Naive thymus-derived CD4-positive, alpha-beta T cell (primary cell): ENCODE data around the gene STN1. TPM values are rescaled to one million over a fixed set of nuclear protein-coding genes. Genes with fewer than 3 reads are reported as not detected.

Experiments used
- ATAC-seq: fragments of 150-1000 bp; cut with Tn5 transposase; 2 replicates; pipeline ENCODE4 v1.10.0; 2021; ENCODE audit warnings: mild to moderate bottlenecking, moderate library complexity
- CTCF ChIA-PET: fragments of 350-600 bp; sonication (Branson Sonifier 250); formaldehyde crosslinking; loops from one replicate; lab custom pipeline; 2021; ENCODE audit warnings: antibody characterized with exemption; lab: Charles Lee
- POLR2A ChIA-PET: fragments of 350-600 bp; sonication (Branson Sonifier 250); formaldehyde crosslinking; loops from one replicate; lab custom pipeline; 2021; ENCODE audit warnings: antibody characterized with exemption, inconsistent platforms; lab: Charles Lee
- DNase-seq, 9 donors: peaks; one replicate each; pipeline versions ENCODE4 v3.0.0 to v3.0.0-alpha.2; 2020 to 2022; ENCODE audit warnings: mixed read lengths in 1 of 9
- H3K27ac ChIP-seq: one replicate; pipeline ENCODE4 v1.7.0; 2013; ENCODE audit warnings: mild to moderate bottlenecking, low read depth, low read length, moderate library complexity
- H3K27me3 ChIP-seq, 2 donors: one replicate each; pipeline ENCODE4 v1.7.0; 2013; ENCODE audit warnings: low read length in 2 of 2, mild to moderate bottlenecking in 2 of 2, moderate library complexity in 2 of 2; ENCODE audit not compliant: control insufficient read depth in 2 of 2, insufficient read depth in 2 of 2
- H3K36me3 ChIP-seq, 3 experiments: 1 replicate in 2 of 3; 2 replicates in 1 of 3; pipeline ENCODE4 v1.7.0; 2013; ENCODE audit warnings: low read length in 3 of 3, mild to moderate bottlenecking in 3 of 3, moderate library complexity in 1 of 3; ENCODE audit not compliant: insufficient read depth in 3 of 3, control insufficient read depth in 2 of 3
- H3K4me1 ChIP-seq, 2 donors: one replicate each; pipeline ENCODE4 v1.7.0; 2013; ENCODE audit warnings: low read length in 2 of 2, mild to moderate bottlenecking in 2 of 2, moderate library complexity in 1 of 2; ENCODE audit not compliant: control insufficient read depth in 2 of 2, insufficient read depth in 2 of 2
- H3K4me3 ChIP-seq: 2 replicates; pipeline ENCODE4 v1.7.0; 2013; ENCODE audit warnings: mild to moderate bottlenecking, low read length
- H3K9me3 ChIP-seq, 3 experiments: 1 replicate in 2 of 3; 2 replicates in 1 of 3; pipeline ENCODE4 v1.7.0; 2013; ENCODE audit warnings: low read length in 3 of 3; ENCODE audit not compliant: control insufficient read depth in 2 of 3
- H3K27ac Mint-ChIP-seq, 9 donors: one replicate each; pipeline ENCODE4 v1.8.0; 2020 to 2022; ENCODE audit warnings: mixed read lengths in 9 of 9, mild to moderate bottlenecking in 8 of 9, moderate library complexity in 5 of 9, inconsistent platforms in 2 of 9
- H3K27me3 Mint-ChIP-seq, 5 donors: one replicate each; pipeline ENCODE4 v1.8.0; 2021 to 2022; ENCODE audit warnings: mixed read lengths in 5 of 5, mild to moderate bottlenecking in 1 of 5
- H3K36me3 Mint-ChIP-seq, 5 donors: one replicate each; pipeline ENCODE4 v1.8.0; 2020 to 2022; ENCODE audit warnings: mixed read lengths in 5 of 5, mild to moderate bottlenecking in 3 of 5, inconsistent platforms in 1 of 5
- H3K4me1 Mint-ChIP-seq, 7 donors: one replicate each; pipeline ENCODE4 v1.8.0; 2020 to 2022; ENCODE audit warnings: mixed read lengths in 7 of 7, mild to moderate bottlenecking in 3 of 7, inconsistent platforms in 1 of 7
- H3K4me3 Mint-ChIP-seq, 10 donors: one replicate each; pipeline ENCODE4 v1.8.0; 2020 to 2022; ENCODE audit warnings: mild to moderate bottlenecking in 10 of 10, mixed read lengths in 10 of 10, moderate library complexity in 6 of 10, inconsistent platforms in 2 of 10
- H3K9me3 Mint-ChIP-seq, 11 donors: one replicate each; pipeline ENCODE4 v1.8.0; 2020 to 2022; ENCODE audit warnings: mixed read lengths in 11 of 11, mild to moderate bottlenecking in 4 of 11, inconsistent platforms in 1 of 11, moderate library complexity in 1 of 11
- intact Hi-C, 2 donors: fragments of 100-400 bp; cut with micrococcal nuclease; formaldehyde crosslinking; loops; one replicate each; pipeline ENCODE4 v1.15.1; 2023
- polyA plus RNA-seq, 2 donors: library from polyadenylated mRNA; unstranded; fragments of 300-500 nt; fragmentation: Illumina TruSeq; gene quantifications; one replicate each; pipeline ENCODE4 v1.2.3, GENCODE V29; 2021
- total RNA-seq, 6 experiments: library from RNA in 5 of 6; stranded (reverse) in 5 of 6; gene quantifications; 1 replicate in 5 of 6; 2 replicates in 1 of 6; pipeline ENCODE4 v1.2.3 and lab custom pipeline; 2021 to 2026

Gene STN1
- total and polyA plus RNA-seq, 7 experiments from 2014 or later, result 28.8 to 83.7 (median 36.3) TPM

DNA sequence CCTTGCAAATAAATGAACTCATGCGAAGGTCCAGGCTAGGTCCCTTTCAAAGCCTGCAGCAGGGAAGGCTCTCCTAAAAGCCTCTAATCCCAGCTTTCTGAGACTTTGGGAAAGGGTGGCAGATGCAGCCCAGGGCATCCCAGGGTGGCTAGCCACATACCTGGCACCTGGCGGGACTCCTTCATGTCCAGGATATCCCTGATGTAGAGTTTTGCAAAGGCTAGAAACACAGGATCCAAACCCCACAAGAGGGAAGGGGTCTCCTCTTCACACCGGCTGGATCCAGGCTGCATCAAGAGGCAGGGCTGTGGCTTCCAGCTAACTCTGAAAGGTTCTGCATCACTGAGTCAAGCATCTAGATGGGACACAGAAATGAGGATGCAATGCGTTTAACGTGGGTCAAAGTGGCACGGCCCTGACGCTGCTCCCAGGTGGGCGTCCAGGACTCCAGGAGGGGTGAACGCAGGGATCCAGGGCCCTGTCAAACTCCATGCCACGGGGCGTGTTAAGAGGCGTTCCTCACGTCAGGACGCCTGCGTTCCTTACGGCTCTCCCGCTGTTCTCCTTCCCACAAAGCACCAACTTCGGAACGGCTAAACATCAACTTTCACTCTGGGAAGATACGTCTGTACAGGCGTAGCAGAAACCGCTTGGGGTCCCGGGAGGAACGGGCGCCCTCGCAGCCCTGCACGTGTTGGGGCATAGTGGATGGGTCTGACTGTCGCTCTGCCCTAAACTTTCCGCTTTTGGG, 507 bp downstream of the STN1 start:
- Mint-ChIP-seq H3K27ac (peak overlapping the region; percentile 95 to 99 (median 97)), H3K36me3 (peaks cover 0 to 31% (median 20%) of the 10 kb centered on the region in 5 donors), H3K27me3 (no peaks in the 10 kb centered on the region), H3K4me3 (peak overlapping the region; percentile 88 to 99 (median 97)), H3K4me1 (peaks cover 23 to 51% (median 46%) of the 10 kb centered on the region in 7 donors), H3K9me3 (peaks cover 0 to 15% (median 6%) of the 10 kb centered on the region in 11 donors)
- intact Hi-C loops, result loop anchor here (1.0 to 10.0 kb wide), 16 partner anchors 9 to 1413 kb away; partner anchors contain the start of genes CFAP43 (in 2 of the 2), GSTO2 (in 2 of the 2), SLK (in 2 of the 2) and TAF5 (in 2 of the 2)
- peak overlapping the region; percentile 89 for H3K4me3 ChIP-seq
- no peak for DNase-seq
- peak overlapping the region; percentile 79 for H3K27ac ChIP-seq
- no peaks in the 10 kb centered on the region for H3K27me3 ChIP-seq
- H3K4me1 ChIP-seq, result peaks cover 36 to 39% of the 10 kb centered on the region in 2 donors
- H3K9me3 ChIP-seq, result peaks cover 0 to 9% (median 0%) of the 10 kb centered on the region in 3 experiments
- ATAC-seq, result peak; percentile 2
- POLR2A ChIA-PET, result interaction anchor here (0.9 to 3.6 kb wide), 9 partner anchors 9 to 204 kb away, joined by 3 to 26 read pairs (median 5); partner anchors contain the start of gene SFR1
- no peaks in the 10 kb centered on the region for H3K36me3 ChIP-seq
- CTCF ChIA-PET, result interaction anchor here (0.6 kb wide), 1 partner anchor 30 kb away, joined by 3 read pairs; no protein-coding TSS in a partner anchor

DNA sequence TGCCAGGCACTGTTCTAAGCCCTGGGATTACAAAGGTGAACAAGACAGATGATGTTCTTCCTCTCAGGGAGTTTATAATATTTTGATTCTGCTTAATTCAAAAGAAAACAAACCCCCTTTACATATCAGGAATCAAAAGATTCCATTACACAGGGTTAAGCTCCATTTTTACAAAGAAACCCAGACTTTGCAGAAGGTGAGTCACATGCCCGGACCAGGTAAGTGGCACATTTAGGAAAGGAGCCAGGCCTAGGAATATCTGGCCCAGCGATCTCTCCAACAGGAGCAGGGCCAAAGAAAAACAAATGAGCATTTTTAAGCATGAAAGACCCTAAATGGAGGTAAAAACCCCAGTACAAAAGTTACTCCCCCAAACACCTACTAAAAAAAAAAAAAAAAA, 1.1 kb downstream of the STN1 start:
- ChIA-PET CTCF (no interaction called here), POLR2A (interaction anchor here (0.9 to 3.6 kb wide), 11 partner anchors 9 to 206 kb away, joined by 3 to 26 read pairs (median 5); partner anchors contain the start of gene SFR1)
- H3K36me3 Mint-ChIP-seq, result peaks cover 0 to 34% (median 20%) of the 10 kb centered on the region in 5 donors
- peaks cover 26 to 57% (median 52%) of the 10 kb centered on the region in 7 donors for H3K4me1 Mint-ChIP-seq
- Histone ChIP-seq H3K27me3 (no peaks in the 10 kb centered on the region), H3K9me3 (peaks cover 0 to 9% (median 0%) of the 10 kb centered on the region in 3 experiments), H3K27ac (peak overlapping the region; percentile 79), H3K4me1 (peaks cover 42 to 43% of the 10 kb centered on the region in 2 donors), H3K36me3 (no peaks in the 10 kb centered on the region), H3K4me3 (peak overlapping the region; percentile 89)
- DNase-seq (peak in 1 of 9 donors; percentile 34), ATAC-seq (no peak)
- intact Hi-C loops, result loop anchor here (2.0 to 10.0 kb wide), 9 partner anchors 14 to 1412 kb away; partner anchors contain the start of genes TAF5 (in 2 of the 2), ACTR1A (in 1 of the 2), CFAP43 (in 1 of the 2) and CFAP58 (in 1 of the 2)
- H3K27ac Mint-ChIP-seq, result peak overlapping the region; percentile 71 to 99 (median 96)
- peak overlapping the region; percentile 88 to 99 (median 97) for H3K4me3 Mint-ChIP-seq
- H3K27me3 Mint-ChIP-seq, result no peaks in the 10 kb centered on the region
- H3K9me3 Mint-ChIP-seq, result peaks cover 0 to 15% (median 6%) of the 10 kb centered on the region in 11 donors

DNA sequence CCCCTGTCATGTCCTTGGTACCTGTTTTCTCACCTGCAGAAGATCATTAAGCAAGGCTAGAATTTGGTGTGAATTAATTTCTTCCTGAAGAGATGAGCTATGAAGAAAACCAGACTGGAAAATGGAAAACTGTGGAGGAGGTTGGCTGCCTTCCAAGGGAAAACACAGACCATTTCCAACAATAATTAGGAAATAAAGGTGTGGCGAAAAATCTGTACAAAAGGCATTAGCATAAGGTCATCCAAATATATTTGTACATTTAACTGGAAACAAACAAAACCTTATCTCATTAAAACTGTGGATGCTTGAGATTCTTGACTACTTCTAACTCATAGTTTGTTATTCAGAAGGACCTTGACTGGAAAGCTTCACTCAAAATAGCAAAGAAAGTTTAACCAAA, 1.7 kb downstream of the STN1 start:
- ChIA-PET POLR2A (interaction anchor here (0.6 to 3.6 kb wide), 11 partner anchors 8 to 206 kb away, joined by 3 to 26 read pairs (median 5); no protein-coding TSS in a partner anchor), CTCF (no interaction called here)
- Mint-ChIP-seq H3K27ac (peak overlapping the region; percentile 71 to 99 (median 96)), H3K4me3 (peak overlapping the region; percentile 88 to 99 (median 97)), H3K36me3 (peaks cover 0 to 34% (median 20%) of the 10 kb centered on the region in 5 donors), H3K4me1 (peaks cover 26 to 64% (median 58%) of the 10 kb centered on the region in 7 donors), H3K9me3 (peaks cover 0 to 15% (median 6%) of the 10 kb centered on the region in 11 donors), H3K27me3 (no peaks in the 10 kb centered on the region)
- intact Hi-C loops, result loop anchor here (2.0 to 10.0 kb wide), 9 partner anchors 13 to 1411 kb away; partner anchors contain the start of genes TAF5 (in 2 of the 2), ACTR1A (in 1 of the 2), CFAP43 (in 1 of the 2) and CFAP58 (in 1 of the 2)
- H3K27ac ChIP-seq, result peak overlapping the region; percentile 79
- H3K27me3 ChIP-seq, result no peaks in the 10 kb centered on the region
- DNase-seq (no peak), ATAC-seq (no peak)
- H3K4me3 ChIP-seq, result peak overlapping the region; percentile 89
- no peaks in the 10 kb centered on the region for H3K36me3 ChIP-seq
- H3K4me1 ChIP-seq, result peaks cover 46 to 48% of the 10 kb centered on the region in 2 donors
- H3K9me3 ChIP-seq, result peaks cover 0 to 9% (median 0%) of the 10 kb centered on the region in 3 experiments

DNA sequence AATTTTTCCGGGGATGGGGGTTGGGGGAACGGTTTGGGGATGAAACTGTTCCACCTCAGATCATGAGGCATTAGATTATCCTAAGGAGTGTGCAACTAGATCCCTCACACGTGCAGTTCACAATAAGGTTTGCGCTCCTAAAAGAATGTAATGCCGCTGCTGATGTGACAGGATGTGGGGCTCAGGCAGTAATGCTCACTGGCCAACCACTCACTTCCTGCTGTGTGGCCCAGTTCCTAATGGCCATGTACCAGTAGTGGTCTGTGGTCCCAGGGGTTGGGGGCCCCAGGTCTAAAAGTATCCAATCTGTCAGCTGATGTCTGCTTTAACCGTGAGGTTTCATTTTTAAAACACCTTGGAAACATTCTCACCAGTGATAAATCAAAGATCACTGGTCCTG, 2.2 kb downstream of the STN1 start:
- H3K9me3 ChIP-seq, result peaks cover 0 to 9% (median 0%) of the 10 kb centered on the region in 3 experiments
- ATAC-seq (no peak), DNase-seq (peak in 1 of 9 donors; percentile 13)
- peak overlapping the region; percentile 79 for H3K27ac ChIP-seq
- Mint-ChIP-seq H3K4me1 (peaks cover 26 to 68% (median 62%) of the 10 kb centered on the region in 7 donors), H3K36me3 (peaks cover 0 to 34% (median 20%) of the 10 kb centered on the region in 5 donors), H3K27ac (peak overlapping the region; percentile 71 to 99 (median 96)), H3K27me3 (no peaks in the 10 kb centered on the region), H3K4me3 (peak overlapping the region; percentile 88 to 99 (median 97)), H3K9me3 (peaks cover 0 to 15% (median 6%) of the 10 kb centered on the region in 11 donors)
- POLR2A ChIA-PET, result interaction anchor here (0.6 to 1.7 kb wide), 4 partner anchors 11 to 207 kb away, joined by 3 to 6 read pairs (median 4); no protein-coding TSS in a partner anchor
- CTCF ChIA-PET, result no interaction called here
- H3K4me1 ChIP-seq, result peaks cover 49 to 52% of the 10 kb centered on the region in 2 donors
- no peaks in the 10 kb centered on the region for H3K36me3 ChIP-seq
- H3K4me3 ChIP-seq, result peak overlapping the region; percentile 89
- no peaks in the 10 kb centered on the region for H3K27me3 ChIP-seq
- intact Hi-C loops, result loop anchor here (2.0 to 10.0 kb wide), 9 partner anchors 13 to 1411 kb away; partner anchors contain the start of genes TAF5 (in 2 of the 2), ACTR1A (in 1 of the 2), CFAP43 (in 1 of the 2) and CFAP58 (in 1 of the 2)

DNA sequence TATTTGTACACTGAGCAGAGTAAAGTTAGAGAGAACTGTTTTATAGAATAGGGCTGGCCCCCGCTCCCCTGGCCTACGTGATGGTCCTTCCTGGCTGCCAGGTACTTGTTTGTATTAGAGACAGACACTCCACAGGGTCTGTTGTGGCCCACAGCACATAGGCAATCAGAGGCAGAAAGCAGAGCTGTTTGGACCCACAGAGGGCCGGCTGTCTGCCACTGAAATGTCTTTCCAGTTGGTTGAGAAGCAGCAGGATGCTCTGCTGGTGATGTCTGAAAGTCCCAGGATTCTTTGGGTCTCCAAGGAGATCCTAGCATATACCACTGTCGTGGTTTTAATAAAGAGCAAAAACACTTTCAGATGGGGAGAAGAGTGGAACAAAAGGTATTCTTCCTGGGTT, 5.2 kb downstream of the STN1 start:
- Mint-ChIP-seq H3K9me3 (peaks cover 0 to 15% (median 6%) of the 10 kb centered on the region in 11 donors), H3K4me3 (peak overlapping the region; percentile 8 to 87 (median 68)), H3K4me1 (peaks cover 46 to 87% (median 81%) of the 10 kb centered on the region in 7 donors), H3K27me3 (no peaks in the 10 kb centered on the region), H3K27ac (peak overlapping the region; percentile 96 to 99 (median 97)), H3K36me3 (peaks cover 0 to 47% (median 20%) of the 10 kb centered on the region in 5 donors)
- ChIA-PET POLR2A (interaction anchor here (0.5 to 2.3 kb wide), 4 partner anchors 8 to 57 kb away, joined by 3 to 10 read pairs (median 8); no protein-coding TSS in a partner anchor), CTCF (no interaction called here)
- ATAC-seq, result no peak
- peak overlapping the region; percentile 78 for H3K27ac ChIP-seq
- H3K9me3 ChIP-seq, result peaks cover 0 to 9% (median 0%) of the 10 kb centered on the region in 3 experiments
- peak overlapping the region; percentile 10 for H3K4me3 ChIP-seq
- H3K4me1 ChIP-seq, result peaks cover 66 to 77% of the 10 kb centered on the region in 2 donors
- no peaks in the 10 kb centered on the region for H3K27me3 ChIP-seq
- H3K36me3 ChIP-seq, result no peaks in the 10 kb centered on the region
- intact Hi-C loops, result loop anchor here (5.0 to 10.0 kb wide), 5 partner anchors 322 to 1408 kb away; partner anchors contain the start of genes TRIM8 (in 2 of the 2), ACTR1A (in 1 of the 2), CFAP43 (in 1 of the 2) and SUFU (in 1 of the 2)
- DNase-seq, result no peak
